ENCODE data around the gene NUP37.
"Not testable (repeated sequence)": the region's sequence is repeated elsewhere in the genome, so short reads cannot be mapped to it uniquely, and the experiment has no call there.

Gene NUP37, protein sequence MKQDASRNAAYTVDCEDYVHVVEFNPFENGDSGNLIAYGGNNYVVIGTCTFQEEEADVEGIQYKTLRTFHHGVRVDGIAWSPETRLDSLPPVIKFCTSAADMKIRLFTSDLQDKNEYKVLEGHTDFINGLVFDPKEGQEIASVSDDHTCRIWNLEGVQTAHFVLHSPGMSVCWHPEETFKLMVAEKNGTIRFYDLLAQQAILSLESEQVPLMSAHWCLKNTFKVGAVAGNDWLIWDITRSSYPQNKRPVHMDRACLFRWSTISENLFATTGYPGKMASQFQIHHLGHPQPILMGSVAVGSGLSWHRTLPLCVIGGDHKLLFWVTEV

DNA sequence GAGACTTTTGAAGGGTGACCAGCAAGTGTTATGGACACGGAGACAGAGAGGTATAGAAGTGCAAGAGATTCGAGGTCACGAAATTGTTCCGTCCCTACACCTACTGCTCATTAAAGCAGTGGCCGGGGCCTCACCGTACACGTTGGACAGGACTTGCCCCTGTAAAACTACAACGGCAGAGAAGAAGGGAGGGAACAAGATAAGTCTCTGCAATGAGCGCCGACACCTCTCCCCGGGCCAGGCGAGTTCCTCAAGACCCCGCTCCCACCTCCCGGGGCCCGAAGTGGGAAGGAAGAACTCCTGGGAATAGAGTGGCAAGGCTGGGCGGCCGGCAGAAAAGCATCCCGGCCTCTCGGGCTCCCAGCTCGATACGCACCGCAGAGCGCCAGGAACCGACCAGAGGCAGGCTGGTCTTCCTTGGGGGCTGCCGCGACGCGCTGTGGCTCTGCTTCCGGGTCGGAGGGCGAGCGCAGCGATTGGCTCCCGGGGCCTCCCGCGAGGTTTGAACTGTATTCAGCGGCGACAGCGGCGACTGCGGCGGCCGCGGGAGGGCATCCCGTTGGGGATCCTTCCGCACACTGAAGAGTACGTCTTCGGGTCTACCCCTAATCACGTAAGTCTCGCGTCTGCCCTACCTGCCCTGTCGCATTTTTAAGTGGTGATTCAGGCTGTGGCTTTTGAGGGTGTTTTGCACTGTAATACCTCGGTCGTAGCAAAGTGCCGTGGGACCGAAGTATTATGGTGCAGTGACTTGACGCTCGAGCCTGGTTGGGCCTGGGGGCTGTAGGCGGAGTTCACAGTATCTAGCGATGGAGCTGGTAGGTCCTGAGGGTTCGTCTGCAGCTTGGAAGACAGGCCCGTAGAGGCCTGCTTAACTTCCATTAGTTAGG lies at the start of gene NUP37, which contains the start of gene PARPBP:
Gene NUP37, minus strand, starts transcription at position 441 of the 890 bp plus-strand sequence. CDS start 1,596 bp downstream, outside the sequence.
Gene PARPBP, plus strand, starts transcription at position 510 of the 890 bp plus-strand sequence. CDS start 3,706 bp downstream, outside the sequence.
- peak within 1 kb of the TSS; percentile 95 for H3K27ac Mint-ChIP-seq
- H3K36me3 Mint-ChIP-seq (ENCODE audit: low read depth): peaks cover 61% of the 10 kb centered on the region
- peak within 1 kb of the TSS; percentile 94 for H3K4me3 Mint-ChIP-seq
- no peaks in the 10 kb centered on the region for H3K27me3 Mint-ChIP-seq
- peak; percentile 93 for DNase-seq
- H3K9me3 Mint-ChIP-seq: no peaks in the 10 kb centered on the region
- H3K4me1 Mint-ChIP-seq (ENCODE audit: low read depth): peaks cover 26% of the 10 kb centered on the region

DNA sequence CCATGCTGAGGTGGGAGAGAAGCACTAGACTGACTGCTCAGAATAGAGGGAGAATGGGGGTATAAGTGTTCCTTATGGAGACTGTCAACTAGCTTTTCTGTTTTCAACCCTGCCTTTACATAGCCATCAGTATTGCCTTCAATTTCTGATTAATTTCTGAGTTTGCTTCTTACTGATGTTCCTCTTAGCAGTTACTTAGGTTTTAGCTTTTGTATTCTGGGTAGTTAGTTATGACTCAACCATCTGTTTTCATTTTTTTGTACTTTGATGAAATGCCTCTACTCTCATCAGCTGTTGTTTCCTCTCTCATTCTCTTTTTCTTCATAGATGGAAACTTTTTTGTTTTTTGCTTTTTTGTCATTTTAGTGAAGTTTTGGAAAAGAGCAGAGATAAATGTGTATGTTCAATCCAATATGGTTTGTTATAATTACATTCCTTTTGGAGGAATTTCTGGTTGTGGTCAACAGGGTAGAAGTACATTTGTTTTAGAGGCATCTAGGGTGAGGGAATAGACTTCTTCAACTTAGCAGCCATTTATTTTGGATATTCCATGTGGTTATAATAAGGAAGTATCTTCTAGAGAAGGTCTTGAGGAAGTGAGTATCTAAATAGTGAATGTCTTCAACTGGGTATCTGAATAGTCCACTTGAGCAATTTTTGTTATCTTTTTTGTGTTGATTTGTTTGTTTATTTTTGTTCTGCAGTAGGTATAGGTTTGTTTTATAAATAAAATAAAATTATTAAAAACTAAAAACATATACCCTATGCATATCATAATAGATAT lies 48.1 kb upstream of the NUP37 start:
- Mint-ChIP-seq H3K4me1 (ENCODE audit: low read depth) (peaks cover 18% of the 10 kb centered on the region), H3K27me3 (no peaks in the 10 kb centered on the region), H3K27ac (peak overlapping the region; percentile 12), H3K4me3 (no peak overlapping the region), H3K9me3 (no peaks in the 10 kb centered on the region), H3K36me3 (ENCODE audit: low read depth) (peaks cover 3% of the 10 kb centered on the region)
- DNase-seq: no peak

DNA sequence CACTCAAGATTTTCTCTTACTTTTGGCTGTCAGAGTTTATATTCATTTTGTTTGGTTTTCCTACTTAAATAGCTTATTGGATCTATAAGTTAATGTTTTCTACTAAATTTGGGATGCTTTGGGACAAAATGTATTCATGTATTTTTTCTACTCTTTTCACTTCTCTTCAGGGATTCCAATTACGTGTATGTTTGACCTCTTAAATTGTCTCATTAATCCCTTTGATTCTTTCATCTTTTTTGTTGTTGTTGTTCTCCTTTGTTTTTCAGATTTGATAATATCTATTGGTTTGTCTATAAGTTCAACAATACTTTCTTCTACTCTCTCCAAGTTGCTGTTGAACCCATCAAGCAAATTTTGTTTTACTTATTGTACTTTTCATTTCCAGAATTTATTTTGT lies 43.5 kb upstream of the NUP37 start:
- no peak for DNase-seq
- Mint-ChIP-seq H3K4me3 (no peak overlapping the region), H3K27ac (no peak overlapping the region), H3K4me1 (ENCODE audit: low read depth) (peaks cover 11% of the 10 kb centered on the region), H3K9me3 (no peaks in the 10 kb centered on the region), H3K27me3 (no peaks in the 10 kb centered on the region), H3K36me3 (ENCODE audit: low read depth) (peaks cover 3% of the 10 kb centered on the region)

GRCh38 chr12:102155206-102155605 lies 35.3 kb upstream of the NUP37 start:
- H3K4me1 Mint-ChIP-seq (ENCODE audit: low read depth); H3K27me3 Mint-ChIP-seq; H3K27ac Mint-ChIP-seq; DNase-seq; H3K4me3 Mint-ChIP-seq; H3K9me3 Mint-ChIP-seq: not testable (repeated sequence)
- H3K36me3 Mint-ChIP-seq (ENCODE audit: low read depth): peaks cover 10% of the 10 kb centered on the region

DNA sequence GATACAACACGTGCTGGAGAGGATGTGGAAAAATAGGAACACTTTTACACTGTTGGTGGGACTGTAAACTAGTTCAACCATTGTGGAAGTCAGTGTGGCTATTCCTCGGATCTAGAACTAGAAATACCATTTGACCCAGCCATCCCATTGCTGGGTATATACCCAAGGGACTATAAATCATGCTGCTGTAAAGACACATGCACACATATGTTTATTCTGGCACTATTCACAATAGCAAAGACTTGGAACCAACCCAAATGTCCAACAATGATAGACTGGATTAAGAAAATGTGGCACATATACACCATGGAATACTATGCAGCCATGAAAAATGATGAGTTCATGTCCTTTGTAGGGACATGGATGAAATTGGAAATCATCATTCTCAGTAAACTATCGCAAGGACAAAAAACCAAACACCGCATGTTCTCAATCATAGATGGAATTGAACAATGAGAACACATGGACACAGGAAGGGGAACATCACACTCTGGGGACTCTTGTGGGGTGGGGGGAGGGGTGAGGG lies 27.2 kb upstream of the NUP37 start:
- not testable (repeated sequence) for H3K9me3 Mint-ChIP-seq; H3K27me3 Mint-ChIP-seq; H3K4me3 Mint-ChIP-seq; H3K4me1 Mint-ChIP-seq (ENCODE audit: low read depth); H3K27ac Mint-ChIP-seq; DNase-seq
- H3K36me3 Mint-ChIP-seq (ENCODE audit: low read depth): peaks cover 17% of the 10 kb centered on the region

- Mint-ChIP-seq H3K27me3 (no peaks in the 10 kb centered on the region), H3K4me3 (no peak overlapping the region), H3K4me1 (ENCODE audit: low read depth) (peaks cover 10% of the 10 kb centered on the region), H3K36me3 (ENCODE audit: low read depth) (peaks cover 34% of the 10 kb centered on the region), H3K9me3 (no peaks in the 10 kb centered on the region), H3K27ac (no peak overlapping the region)
- DNase-seq: no peak
Measured at GRCh38 chr12:102144221-102144620, 24.3 kb upstream of the NUP37 start.

GRCh38 chr12:102142866-102143373 lies 23.0 kb upstream of the NUP37 start:
- peaks cover 47% of the 10 kb centered on the region for H3K36me3 Mint-ChIP-seq (ENCODE audit: low read depth)
- not testable (repeated sequence) for H3K27ac Mint-ChIP-seq; H3K27me3 Mint-ChIP-seq; H3K9me3 Mint-ChIP-seq; H3K4me1 Mint-ChIP-seq (ENCODE audit: low read depth); H3K4me3 Mint-ChIP-seq; DNase-seq

GRCh38 chr12:102137619-102138018 lies 17.7 kb upstream of the NUP37 start:
- peaks cover 53% of the 10 kb centered on the region for H3K36me3 Mint-ChIP-seq (ENCODE audit: low read depth)
- H3K9me3 Mint-ChIP-seq; H3K27me3 Mint-ChIP-seq; H3K4me3 Mint-ChIP-seq; H3K27ac Mint-ChIP-seq; DNase-seq; H3K4me1 Mint-ChIP-seq (ENCODE audit: low read depth): not testable (repeated sequence)

DNA sequence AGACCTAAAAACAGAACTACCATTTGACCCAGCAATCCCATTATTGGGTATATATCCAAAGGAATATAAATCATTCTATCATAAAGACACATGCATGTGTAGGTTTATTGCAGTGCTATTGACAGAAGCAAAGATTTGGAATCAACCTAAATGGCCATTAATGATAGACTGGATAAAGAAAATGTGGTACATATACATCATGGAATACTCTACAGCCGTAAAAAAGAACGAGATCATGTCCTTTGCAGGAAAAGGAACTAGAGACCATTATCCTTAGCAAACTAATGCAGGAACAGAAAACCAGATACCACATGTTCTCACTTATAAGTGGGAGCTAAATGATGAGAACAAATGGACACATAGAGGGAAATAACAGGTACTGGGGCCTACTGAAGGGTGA lies 11.5 kb upstream of the NUP37 start:
- H3K4me1 Mint-ChIP-seq (ENCODE audit: low read depth); H3K27me3 Mint-ChIP-seq; H3K4me3 Mint-ChIP-seq; H3K27ac Mint-ChIP-seq; DNase-seq; H3K9me3 Mint-ChIP-seq: not testable (repeated sequence)
- H3K36me3 Mint-ChIP-seq (ENCODE audit: low read depth): peaks cover 55% of the 10 kb centered on the region

GRCh38 chr12:102130720-102131119 lies 10.8 kb upstream of the NUP37 start:
- H3K36me3 Mint-ChIP-seq (ENCODE audit: low read depth): peaks cover 61% of the 10 kb centered on the region
- not testable (repeated sequence) for H3K9me3 Mint-ChIP-seq

DNA sequence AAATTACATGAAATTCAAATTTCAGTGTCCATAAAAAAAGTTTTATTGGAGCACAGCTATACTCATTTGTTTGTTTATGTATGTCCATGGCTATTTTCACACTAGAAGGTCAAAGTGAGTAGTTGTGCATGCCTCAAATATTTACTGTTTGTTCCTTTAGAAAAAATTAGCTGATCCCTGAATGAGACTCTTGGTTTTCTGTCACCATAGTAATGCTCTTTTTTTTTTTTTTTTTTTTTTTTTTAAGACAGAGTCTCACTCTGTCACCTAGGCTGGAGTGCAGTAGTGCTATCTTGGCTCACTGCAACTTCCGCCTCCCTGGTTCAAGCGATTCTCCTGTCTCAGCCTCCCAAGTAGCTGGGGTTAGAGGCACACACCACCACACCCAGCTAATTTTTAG lies 1.4 kb upstream of the NUP37 start:
- Mint-ChIP-seq H3K27ac (peak overlapping the region; percentile 95), H3K4me3 (peak overlapping the region; percentile 94), H3K4me1 (ENCODE audit: low read depth) (peaks cover 26% of the 10 kb centered on the region), H3K36me3 (ENCODE audit: low read depth) (peaks cover 60% of the 10 kb centered on the region)
- H3K27me3 Mint-ChIP-seq, H3K9me3 Mint-ChIP-seq, DNase-seq: not testable (repeated sequence)

More at GRCh38 chr12:102130720-102131119, 10.8 kb upstream of the NUP37 start:
- not testable (repeated sequence) for H3K4me3 Mint-ChIP-seq; H3K27me3 Mint-ChIP-seq; DNase-seq; H3K27ac Mint-ChIP-seq; H3K4me1 Mint-ChIP-seq (ENCODE audit: low read depth)

- Mint-ChIP-seq H3K27ac (peak overlapping the region; percentile 95), H3K36me3 (ENCODE audit: low read depth) (peaks cover 60% of the 10 kb centered on the region)
- no peak for DNase-seq
Measured at GRCh38 chr12:102120886-102121285, 972 bp upstream of the NUP37 start.

GRCh38 chr12:102120564-102120873 lies 605 bp upstream of the NUP37 start:
- H3K9me3 Mint-ChIP-seq: no peaks in the 10 kb centered on the region
- H3K4me3 Mint-ChIP-seq: peak overlapping the region; percentile 94
- H3K36me3 Mint-ChIP-seq (ENCODE audit: low read depth): peaks cover 60% of the 10 kb centered on the region
- peak overlapping the region; percentile 95 for H3K27ac Mint-ChIP-seq
- DNase-seq: no peak
- H3K4me1 Mint-ChIP-seq (ENCODE audit: low read depth): peaks cover 26% of the 10 kb centered on the region
- no peaks in the 10 kb centered on the region for H3K27me3 Mint-ChIP-seq

More at GRCh38 chr12:102120886-102121285, 972 bp upstream of the NUP37 start:
- Mint-ChIP-seq H3K4me3 (peak overlapping the region; percentile 94), H3K27me3 (no peaks in the 10 kb centered on the region), H3K9me3 (no peaks in the 10 kb centered on the region), H3K4me1 (ENCODE audit: low read depth) (peaks cover 26% of the 10 kb centered on the region)

DNA sequence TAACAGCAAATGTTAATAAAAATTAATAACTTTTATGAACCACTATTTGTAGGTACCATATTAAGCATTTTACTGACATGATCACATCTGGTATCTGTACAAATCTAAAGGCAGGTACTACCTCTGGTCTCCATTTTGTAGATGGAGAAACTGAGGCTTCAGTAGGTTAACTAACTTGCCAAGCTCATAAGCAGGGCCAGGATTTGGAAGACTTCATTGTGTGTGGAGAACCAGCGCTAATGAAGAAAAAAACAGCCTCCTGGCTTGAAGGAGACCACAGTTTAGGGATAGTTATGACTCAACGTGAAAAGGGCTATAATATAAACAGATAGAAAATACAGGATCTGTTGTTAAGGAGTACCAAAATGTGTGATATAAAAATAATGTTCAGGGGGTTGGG lies 1.0 kb downstream of the NUP37 start:
- peaks cover 64% of the 10 kb centered on the region for H3K36me3 Mint-ChIP-seq (ENCODE audit: low read depth)
- H3K27ac Mint-ChIP-seq: peak overlapping the region; percentile 50
- no peak for DNase-seq
- no peaks in the 10 kb centered on the region for H3K9me3 Mint-ChIP-seq
- peaks cover 28% of the 10 kb centered on the region for H3K4me1 Mint-ChIP-seq (ENCODE audit: low read depth)
- no peaks in the 10 kb centered on the region for H3K27me3 Mint-ChIP-seq
- H3K4me3 Mint-ChIP-seq: peak overlapping the region; percentile 94

Data from activated T-cell treated with anti-CD3 and anti-CD28 coated beads, Interleukin-2, amount 50 U/mL, for 24 hours (primary cell).